GM18511 (cell line): ENCODE data around the gene NPAS2.
A peak's percentile ranks its signal among the peaks of the same experiment; 100 is the strongest.

Experiments
- ATAC-seq: cut with Tn5 transposase; IDR thresholded peaks from one replicate; pipeline ENCODE4 v1.9.1; 2021; ENCODE audit warnings: mild to moderate bottlenecking, moderate library complexity; ENCODE audit not compliant: unreplicated experiment

The NPAS2 gene

DNA sequence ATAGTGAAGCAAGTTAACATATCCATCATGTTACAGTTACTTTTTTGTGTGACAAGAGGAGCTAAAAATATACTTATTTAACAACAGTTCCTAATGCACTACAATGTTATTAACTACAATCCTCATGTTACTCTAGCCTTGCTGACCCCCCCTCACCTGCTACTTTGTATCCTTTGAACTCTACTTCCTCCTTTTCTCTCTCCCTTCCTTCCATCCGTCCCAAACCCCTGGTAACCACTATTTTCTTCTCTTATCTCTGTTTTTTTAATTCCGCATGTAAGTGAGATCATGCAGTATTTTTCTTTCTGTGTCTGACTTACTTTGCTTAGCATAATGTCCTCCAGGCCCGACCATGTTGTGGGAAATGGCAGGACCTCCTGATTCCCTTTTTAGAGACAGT, 59.4 kb downstream of the NPAS2 start:
- ATAC-seq = no peak

GRCh38 chr2:100880036-100880435, 60.1 kb downstream of the NPAS2 start:
- ATAC-seq = no peak

GRCh38 chr2:100880730-100881129, 60.8 kb downstream of the NPAS2 start:
- ATAC-seq = no peak

DNA sequence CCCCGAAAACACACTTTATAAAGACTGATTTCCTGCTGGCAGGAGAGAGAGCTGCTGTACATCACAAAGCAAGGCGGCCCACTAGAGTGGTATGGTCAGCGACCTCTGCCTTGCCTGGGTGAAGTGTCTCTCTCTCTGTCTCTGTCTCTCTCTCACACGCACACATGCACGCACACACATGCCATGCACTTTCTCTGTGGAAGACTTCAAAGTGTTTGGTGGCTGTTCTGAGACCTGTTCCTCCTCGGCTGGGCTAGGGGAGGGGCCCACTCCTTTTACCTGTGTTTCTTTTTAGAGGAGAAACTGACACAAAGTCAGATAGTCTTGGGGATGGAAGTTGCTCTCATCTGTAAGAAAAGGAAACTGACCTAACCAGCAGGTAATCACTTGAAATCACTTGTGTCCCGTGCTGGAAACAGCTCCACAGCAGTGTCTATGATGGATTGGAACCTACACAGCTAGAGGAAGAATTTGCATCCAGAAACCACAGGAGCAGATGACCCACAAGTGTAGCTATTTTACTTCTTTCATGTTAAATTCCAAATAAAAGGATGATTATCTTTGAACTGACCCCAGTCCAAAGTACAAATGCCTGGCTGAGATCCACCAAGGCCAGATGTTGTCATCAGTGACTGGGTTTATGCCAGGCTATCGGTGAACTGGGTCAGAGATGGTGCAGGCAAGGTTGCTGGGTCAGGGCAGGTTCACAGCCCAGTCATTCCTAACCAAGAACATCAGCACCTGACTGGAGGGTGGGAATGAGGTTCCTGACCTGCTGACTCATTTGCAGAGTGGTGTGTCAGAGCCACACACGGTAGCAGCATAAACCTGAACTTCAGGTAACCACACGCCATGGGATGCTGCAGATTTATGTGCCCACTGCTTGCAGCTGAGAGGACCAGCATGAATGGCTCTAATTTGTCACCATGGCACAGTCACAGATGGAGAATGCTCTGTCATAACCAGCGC, 63.0 kb downstream of the NPAS2 start:
- ATAC-seq = peak; percentile 55

GRCh38 chr2:100884145-100884621, 64.2 kb downstream of the NPAS2 start:
- ATAC-seq = no peak

- no peak for ATAC-seq
Observed at GRCh38 chr2:100886085-100886484, 66.1 kb downstream of the NPAS2 start.

DNA sequence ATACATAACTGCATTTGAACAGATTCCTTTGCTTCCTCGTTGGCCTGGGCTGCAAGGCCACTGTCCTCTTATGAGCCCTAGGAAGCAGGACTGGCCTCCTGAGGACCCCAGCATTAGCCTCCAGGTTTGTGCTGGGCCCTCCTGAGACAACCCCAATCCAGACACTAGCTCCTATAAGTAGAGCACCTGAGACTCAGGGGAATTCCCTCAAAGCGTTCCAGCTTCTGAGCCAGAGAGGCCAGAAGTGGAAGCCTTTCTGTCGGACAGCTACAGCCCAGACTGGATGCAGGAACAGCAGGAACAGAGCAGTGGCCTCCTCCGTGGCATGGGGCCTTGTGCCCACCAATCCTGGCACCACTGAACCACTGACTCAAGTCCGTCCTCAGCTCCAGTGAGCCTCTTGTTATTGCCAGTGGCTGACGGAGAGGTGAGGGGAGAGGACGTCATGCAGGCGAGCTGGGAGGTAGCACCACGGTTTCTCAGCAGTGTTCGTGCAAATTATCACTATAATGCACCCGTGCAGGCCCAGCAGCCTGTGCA, 67.2 kb downstream of the NPAS2 start:
- ATAC-seq = no peak

DNA sequence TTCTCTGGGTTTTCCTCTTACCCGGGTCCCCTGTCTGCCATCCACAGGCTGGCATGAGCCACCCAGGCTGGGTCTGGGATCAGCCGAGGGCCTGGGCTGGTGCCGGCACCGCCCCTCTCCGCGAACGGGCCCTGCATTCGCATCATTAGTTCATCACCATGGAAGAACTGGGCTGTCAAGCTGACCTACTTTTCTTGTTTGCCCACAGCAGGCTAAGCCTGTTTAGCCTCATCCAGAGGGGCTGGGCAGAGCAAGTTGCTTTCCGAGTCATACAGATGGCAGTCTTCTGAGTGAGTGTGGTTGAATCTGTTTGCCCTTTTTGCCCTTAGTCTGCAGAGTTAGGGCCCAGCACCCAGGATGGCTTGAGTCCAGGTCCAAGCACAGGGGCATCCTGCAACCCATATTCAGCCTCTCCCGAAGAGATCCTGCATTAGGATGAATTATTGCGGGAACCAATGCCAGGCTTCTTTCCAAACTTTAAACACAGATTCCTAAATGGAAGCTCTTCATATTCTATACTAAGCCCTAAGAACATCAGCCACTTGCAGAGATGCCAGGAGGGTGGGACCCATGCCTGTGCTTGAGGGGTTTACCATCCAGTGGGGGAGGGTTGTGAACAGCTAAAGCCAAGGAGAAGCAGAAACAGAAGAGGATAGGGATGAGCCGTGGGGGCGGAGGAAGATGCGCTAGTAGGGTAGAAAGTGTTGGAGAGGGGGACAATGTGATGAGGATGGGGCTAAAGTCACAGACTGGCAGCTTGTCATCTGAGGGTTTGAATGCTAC, 68.0 kb downstream of the NPAS2 start:
- no peak for ATAC-seq

GRCh38 chr2:100888601-100889000, 68.7 kb downstream of the NPAS2 start:
- no peak for ATAC-seq

GRCh38 chr2:100889286-100889685, 69.3 kb downstream of the NPAS2 start:
- no peak for ATAC-seq

DNA sequence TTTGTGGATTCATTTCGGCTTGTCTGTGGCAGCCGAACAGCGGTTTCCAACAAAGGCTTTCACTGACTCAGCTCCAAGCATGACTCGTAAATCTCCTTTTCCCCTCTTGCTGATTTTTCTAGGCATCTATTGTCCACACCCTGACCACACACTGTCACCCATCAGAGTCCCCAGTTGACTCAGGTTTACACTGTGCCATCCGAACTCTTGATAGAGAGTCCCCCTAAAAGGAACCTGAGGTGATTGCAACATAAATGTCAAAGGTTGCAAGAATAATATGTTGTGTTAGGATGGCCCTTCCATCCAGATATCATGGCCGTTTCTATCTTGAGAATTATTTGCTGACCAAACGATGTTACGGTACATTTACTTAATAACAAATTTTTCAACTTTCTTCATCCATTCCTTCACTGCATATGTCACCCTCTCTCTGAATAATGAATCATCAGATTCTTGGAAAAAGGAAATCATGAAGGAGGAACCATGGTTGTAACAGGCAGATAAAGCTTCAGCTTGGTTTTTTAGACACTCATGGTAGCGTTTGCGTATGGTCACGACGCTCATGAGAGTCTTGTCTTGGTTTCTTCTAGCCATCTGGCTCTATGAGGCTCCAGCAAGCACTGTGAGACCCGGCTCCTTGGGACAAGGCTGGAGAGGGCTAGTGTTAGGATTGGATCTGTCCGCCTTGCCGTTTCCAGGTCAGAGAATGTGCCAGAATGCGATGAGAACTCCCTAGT, 72.1 kb downstream of the NPAS2 start:
- ATAC-seq = no peak

DNA sequence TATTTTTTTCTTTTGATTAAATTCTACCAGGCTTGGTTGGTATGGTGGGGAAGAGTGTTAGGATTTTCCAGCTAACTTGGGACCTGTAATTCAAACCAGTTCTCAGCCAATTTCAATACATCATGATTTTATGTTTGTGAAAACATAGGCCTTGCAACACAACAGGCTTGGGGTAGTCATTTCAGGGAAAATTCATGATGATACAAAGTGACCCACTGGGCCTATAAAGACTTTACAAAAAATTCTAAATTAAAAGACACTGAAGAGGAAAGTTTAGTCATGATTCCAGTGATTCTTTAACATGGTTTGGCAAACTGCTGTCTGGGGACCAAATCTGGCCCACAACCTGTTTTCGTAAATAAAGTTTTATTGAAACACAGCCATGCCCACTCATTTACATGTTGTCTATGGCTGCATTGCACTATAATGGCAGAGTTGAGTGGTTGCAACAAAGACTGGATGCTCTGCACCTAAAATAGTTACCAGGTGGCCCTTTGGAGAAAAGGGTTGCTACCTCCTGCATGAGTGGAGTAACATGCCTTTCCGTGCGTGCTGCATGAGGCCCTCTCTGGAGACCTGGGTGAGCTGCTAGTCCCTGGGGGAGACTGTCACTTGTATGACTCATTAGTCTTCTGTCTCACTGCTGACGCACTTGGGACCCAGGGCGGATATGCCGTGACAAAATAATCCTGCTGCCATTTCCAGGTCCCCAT, 73.6 kb downstream of the NPAS2 start:
- no peak for ATAC-seq

GRCh38 chr2:100894105-100894795, 74.3 kb downstream of the NPAS2 start:
- no peak for ATAC-seq

DNA sequence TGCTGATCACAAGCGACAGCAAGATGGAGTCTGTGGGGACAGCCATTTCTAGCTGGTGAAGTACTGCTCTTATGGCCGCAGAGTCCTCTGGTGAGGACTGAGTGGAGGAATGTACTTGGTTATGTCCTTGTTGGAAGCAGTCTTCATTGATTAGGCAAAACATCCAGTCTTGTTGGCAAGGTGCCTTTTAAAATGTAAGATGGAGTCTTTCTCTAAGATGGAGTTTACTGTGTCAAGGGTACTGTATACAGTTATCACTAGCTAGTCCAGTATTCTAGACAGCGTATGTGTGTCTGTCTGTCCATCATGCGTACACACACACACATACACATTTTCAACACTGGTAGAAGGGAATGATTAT, 74.8 kb downstream of the NPAS2 start:
- ATAC-seq = no peak

DNA sequence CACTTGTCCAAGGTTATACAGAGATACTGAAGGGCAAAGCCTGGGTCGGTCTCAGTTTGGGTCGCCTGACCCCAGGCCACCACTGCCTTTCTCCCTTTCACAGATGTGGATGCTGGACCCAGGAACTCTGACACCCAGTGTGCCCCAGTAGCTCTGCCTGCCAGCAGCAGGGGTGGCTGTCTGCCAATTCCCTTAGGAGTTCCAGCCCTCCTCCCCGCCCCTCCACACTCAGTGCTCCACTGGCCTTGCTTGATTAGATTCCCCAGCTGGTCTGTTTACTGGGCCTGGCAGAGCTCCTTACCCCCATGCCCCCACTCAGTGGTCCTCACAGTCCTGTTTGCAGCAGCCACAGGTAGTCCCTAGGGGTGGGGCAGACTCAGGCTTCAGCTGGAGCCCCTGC, 75.5 kb downstream of the NPAS2 start:
- no peak for ATAC-seq

- no peak for ATAC-seq
Observed at GRCh38 chr2:100895934-100896685, 76.2 kb downstream of the NPAS2 start.

- ATAC-seq = no peak
Observed at GRCh38 chr2:100898035-100898665, 78.2 kb downstream of the NPAS2 start.

DNA sequence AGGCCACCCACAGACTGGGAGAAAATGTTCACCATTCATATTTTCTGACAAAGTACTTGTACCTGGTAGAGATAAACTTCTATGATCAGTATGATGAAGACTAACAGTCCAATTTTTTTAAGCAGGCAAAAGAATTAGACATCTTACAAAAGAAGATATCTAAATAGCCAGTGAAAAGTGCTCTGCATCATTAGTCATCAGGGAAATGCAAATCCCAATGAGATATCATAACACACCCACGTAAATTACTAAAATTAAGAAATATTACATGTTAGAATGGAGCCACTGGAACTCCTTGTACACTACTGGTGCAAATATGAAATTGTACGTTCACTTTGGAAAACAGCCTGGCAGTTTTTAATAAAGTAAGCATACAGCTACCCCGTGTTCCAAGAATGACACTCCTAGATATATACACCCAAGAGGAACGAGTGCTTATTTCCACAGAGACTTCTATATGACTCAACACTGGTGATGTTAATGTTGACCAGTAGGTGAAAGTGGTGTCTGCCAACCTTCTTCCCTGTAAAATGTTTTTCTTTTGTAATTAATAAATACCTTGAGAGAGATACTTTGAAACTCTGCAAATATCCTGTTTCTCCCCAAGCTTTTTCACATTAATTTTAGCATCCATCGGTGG, 80.3 kb downstream of the NPAS2 start:
- no peak for ATAC-seq
